ENCODE measurements around the gene GLI2.

Gene GLI2

DNA sequence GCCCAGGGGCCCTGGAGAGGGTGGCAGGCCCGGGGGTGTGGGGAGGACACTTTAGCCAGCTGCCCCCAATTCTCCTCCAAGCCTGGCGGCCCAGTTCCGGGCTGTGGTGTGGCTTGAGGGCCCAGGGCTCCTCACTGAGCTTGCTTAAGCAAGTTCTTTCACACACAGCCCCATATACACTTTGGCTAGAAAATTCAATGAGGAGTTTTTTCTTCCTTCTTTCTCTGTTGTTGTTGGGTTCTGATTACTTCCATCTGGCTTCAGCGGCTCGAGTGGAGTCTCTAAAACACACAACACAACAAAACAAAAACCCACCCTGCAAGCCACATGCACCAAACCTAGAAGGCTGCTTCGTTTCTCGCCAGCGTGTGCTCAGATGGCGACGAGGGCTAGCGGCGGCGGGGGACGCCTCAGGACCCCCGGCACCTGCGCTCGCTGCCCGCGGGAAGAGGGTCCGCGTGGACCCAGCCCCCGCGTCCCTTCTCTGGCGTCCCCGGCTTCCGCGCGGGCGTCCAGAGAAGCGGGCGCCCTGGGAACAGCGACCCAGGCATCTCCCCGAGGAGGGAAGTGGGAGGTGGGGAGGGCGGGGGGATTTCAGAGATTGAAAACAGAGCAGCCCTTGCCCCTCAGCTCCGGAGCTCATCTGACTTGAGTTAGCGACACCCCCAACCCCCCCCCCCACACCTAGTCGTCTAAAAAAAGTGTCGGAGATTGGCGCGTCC lies 577 bp upstream of the GLI2 start:
- Histone ChIP-seq H3K27ac (ENCODE audit: poor library complexity, severe bottlenecking) (no peak overlapping the region), H3K9me3 (ENCODE audit: severe bottlenecking) (no peaks in the 10 kb centered on the region), H3K27me3 (ENCODE audit: insufficient read depth, poor library complexity, severe bottlenecking) (peaks cover 38% of the 10 kb centered on the region), H3K4me3 (ENCODE audit: severe bottlenecking) (peak overlapping the region; percentile 49), H3K4me1 (ENCODE audit: insufficient read depth, poor library complexity, severe bottlenecking) (peaks cover 1% of the 10 kb centered on the region), H3K36me3 (ENCODE audit: low read depth) (no peaks in the 10 kb centered on the region)
- ATAC-seq (ENCODE audit: low read depth), result no peak
- no peak for DNase-seq (ENCODE audit: low spot score)
- TF ChIP-seq, protein P1, sequence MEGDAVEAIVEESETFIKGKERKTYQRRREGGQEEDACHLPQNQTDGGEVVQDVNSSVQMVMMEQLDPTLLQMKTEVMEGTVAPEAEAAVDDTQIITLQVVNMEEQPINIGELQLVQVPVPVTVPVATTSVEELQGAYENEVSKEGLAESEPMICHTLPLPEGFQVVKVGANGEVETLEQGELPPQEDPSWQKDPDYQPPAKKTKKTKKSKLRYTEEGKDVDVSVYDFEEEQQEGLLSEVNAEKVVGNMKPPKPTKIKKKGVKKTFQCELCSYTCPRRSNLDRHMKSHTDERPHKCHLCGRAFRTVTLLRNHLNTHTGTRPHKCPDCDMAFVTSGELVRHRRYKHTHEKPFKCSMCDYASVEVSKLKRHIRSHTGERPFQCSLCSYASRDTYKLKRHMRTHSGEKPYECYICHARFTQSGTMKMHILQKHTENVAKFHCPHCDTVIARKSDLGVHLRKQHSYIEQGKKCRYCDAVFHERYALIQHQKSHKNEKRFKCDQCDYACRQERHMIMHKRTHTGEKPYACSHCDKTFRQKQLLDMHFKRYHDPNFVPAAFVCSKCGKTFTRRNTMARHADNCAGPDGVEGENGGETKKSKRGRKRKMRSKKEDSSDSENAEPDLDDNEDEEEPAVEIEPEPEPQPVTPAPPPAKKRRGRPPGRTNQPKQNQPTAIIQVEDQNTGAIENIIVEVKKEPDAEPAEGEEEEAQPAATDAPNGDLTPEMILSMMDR (IDR thresholded peaks at IDR 0.05; ENCODE audit: poor library complexity, severe bottlenecking), result no peak

DNA sequence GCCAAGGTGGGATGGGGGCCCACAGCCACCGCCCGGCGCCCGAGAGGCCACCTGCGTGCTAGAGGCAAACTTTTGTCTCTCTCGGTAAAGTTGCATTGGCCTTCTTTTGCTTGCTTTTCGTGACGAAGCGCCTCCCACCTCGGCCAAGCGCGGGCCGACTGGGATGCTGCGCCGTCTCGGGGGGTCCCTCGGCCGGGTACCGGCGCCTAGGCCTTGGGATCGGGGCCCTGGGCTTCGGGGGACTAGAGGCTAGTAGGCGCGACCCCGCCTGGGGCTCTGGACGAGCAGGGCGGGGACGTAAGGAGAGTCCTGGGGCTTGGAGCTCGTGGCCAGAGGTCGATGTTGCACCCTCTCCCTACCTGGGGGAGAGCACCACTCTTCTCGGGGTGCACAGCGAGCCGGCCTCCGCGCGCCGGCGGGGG lies 545 bp downstream of the GLI2 start:
- no peaks in the 10 kb centered on the region for H3K36me3 ChIP-seq (ENCODE audit: low read depth)
- no peak overlapping the region for H3K27ac ChIP-seq (ENCODE audit: poor library complexity, severe bottlenecking)
- no peaks in the 10 kb centered on the region for H3K4me1 ChIP-seq (ENCODE audit: insufficient read depth, poor library complexity, severe bottlenecking)
- ATAC-seq (ENCODE audit: low read depth) (peak; percentile 52), DNase-seq (ENCODE audit: low spot score) (no peak)
- TF ChIP-seq, protein P1 (IDR thresholded peaks at IDR 0.05; ENCODE audit: poor library complexity, severe bottlenecking), result no peak
- H3K4me3 ChIP-seq (ENCODE audit: severe bottlenecking), result peak overlapping the region; percentile 49
- peaks cover 49% of the 10 kb centered on the region for H3K27me3 ChIP-seq (ENCODE audit: insufficient read depth, poor library complexity, severe bottlenecking)
- no peaks in the 10 kb centered on the region for H3K9me3 ChIP-seq (ENCODE audit: severe bottlenecking)

DNA sequence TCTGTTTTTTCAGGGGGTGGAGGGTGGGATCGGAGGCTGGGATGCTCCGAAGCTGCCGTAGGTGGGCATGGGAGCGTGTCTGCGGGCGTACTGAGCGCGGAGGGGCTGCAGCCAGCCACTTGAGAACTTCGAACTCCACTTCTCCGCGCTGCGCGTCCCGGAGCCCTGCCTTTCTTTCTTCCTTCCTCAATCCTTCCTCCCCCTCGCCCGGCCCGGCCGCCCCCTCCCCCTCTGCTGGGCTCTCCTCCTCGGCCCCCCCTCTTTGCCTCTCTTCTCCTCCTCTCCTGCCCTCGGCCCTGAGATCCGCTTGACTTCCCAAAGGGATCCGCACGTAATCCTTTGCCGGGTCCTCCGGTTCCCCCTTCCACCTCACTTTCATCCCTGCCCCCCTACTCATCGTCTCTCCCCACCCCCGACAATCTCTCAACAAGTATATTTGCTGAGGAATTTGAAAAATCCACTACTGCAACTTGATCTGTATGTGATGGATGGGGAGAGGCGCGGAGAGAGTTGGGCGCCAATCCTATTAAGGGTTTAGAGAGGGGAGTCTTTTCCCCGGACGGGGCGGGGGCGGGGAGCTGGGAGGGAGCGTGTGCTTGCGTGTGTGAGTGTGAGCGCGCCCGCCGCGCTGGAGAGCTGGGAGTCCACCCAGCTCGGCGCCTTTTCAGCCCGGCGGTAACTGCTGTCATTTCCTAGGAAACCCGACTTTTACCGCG lies 1.1 kb downstream of the GLI2 start:
- DNase-seq (ENCODE audit: low spot score), result no peak
- H3K36me3 ChIP-seq (ENCODE audit: low read depth), result no peaks in the 10 kb centered on the region
- TF ChIP-seq, protein P1 (IDR thresholded peaks at IDR 0.05; ENCODE audit: poor library complexity, severe bottlenecking), result no peak
- no peak overlapping the region for H3K27ac ChIP-seq (ENCODE audit: poor library complexity, severe bottlenecking)
- H3K9me3 ChIP-seq (ENCODE audit: severe bottlenecking), result no peaks in the 10 kb centered on the region
- peak overlapping the region; percentile 49 for H3K4me3 ChIP-seq (ENCODE audit: severe bottlenecking)
- peaks cover 52% of the 10 kb centered on the region for H3K27me3 ChIP-seq (ENCODE audit: insufficient read depth, poor library complexity, severe bottlenecking)
- peak; percentile 44 for ATAC-seq (ENCODE audit: low read depth)
- H3K4me1 ChIP-seq (ENCODE audit: insufficient read depth, poor library complexity, severe bottlenecking), result no peaks in the 10 kb centered on the region

DNA sequence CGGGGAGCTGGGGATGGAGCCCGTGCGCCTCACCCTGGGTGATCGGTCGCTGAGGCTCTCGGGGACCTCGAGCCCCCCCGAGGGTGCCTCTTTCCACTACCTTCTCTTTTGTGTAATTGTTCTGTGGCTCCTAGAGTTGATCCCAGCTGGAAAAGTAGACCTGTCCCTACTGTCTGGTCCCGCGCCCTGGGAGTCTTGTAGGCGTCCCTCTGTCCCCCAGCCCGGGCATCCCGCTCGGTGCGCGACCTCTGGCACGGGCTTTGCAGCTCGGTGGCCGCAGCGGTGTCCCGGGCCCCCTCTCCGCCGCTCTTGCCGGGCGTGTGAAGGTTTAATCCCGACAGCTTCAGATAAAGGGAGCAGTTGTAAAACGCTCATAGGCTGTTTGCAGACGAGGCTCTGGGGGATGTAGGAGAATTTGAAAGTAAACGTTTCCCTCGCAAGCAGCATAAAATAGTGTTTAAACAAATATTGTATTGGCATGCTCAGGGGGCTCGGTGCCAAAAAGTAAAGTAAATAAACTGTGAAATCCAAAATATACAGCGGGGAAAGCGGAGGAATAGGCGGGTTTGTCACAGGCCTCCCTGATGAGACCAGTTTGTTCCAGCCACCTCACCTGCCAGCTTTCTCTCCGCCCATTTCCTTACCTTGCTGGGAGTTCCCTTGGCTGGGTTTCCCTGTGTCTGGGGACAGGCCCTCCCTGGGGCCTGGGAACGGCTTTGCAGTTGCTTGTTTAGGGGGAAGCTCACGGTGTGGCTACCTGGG lies 1.9 kb downstream of the GLI2 start:
- Histone ChIP-seq H3K4me1 (ENCODE audit: insufficient read depth, poor library complexity, severe bottlenecking) (no peaks in the 10 kb centered on the region), H3K27me3 (ENCODE audit: insufficient read depth, poor library complexity, severe bottlenecking) (peaks cover 60% of the 10 kb centered on the region), H3K4me3 (ENCODE audit: severe bottlenecking) (peak overlapping the region; percentile 49), H3K36me3 (ENCODE audit: low read depth) (no peaks in the 10 kb centered on the region), H3K9me3 (ENCODE audit: severe bottlenecking) (no peaks in the 10 kb centered on the region), H3K27ac (ENCODE audit: poor library complexity, severe bottlenecking) (no peak overlapping the region)
- ATAC-seq (ENCODE audit: low read depth), result peak; percentile 32; the same call in 2 of the 3 replicates
- no peak for DNase-seq (ENCODE audit: low spot score)
- TF ChIP-seq, protein P1 (IDR thresholded peaks at IDR 0.05; ENCODE audit: poor library complexity, severe bottlenecking), result no peak

Measured in RWPE2 (cell line).